Spleen (tissue), 13 donors: Measurements from ENCODE around the gene KLHL26. TPM values are rescaled to one million over a fixed set of nuclear protein-coding genes. Genes with fewer than 3 reads are reported as not detected.
A peak's percentile ranks its signal among the peaks of the same experiment; 100 is the strongest.

Experiments
- DNase-seq: peaks from one replicate; pipeline ENCODE4 v3.0.0-alpha.2; 2020
- H3K27ac ChIP-seq, 8 donors: fragments of 200-600 bp; sonication (generic) in 7 of 8; 1 replicate in 4 of 8; 2 replicates in 4 of 8; pipeline versions ENCODE4 v1.5.0 to v1.8.0; 2016 to 2021; ENCODE audit warnings: inconsistent platforms in 4 of 8, mild to moderate bottlenecking in 4 of 8, moderate library complexity in 1 of 8
- H3K27me3 ChIP-seq, 7 donors: fragments of 200-600 bp; sonication (generic) in 6 of 7; replicated peaks in 1 of 7; 1 replicate in 4 of 7; 2 replicates in 3 of 7; pipeline versions ENCODE4 v1.5.0 to v1.8.0; 2016 to 2021; ENCODE audit warnings: inconsistent platforms in 3 of 7, mild to moderate bottlenecking in 1 of 7
- H3K36me3 ChIP-seq, 6 donors: fragments of 200-600 bp; sonication (generic) in 5 of 6; 1 replicate in 4 of 6; 2 replicates in 2 of 6; pipeline versions ENCODE4 v1.5.0 to v1.8.0; 2016 to 2021; ENCODE audit warnings: inconsistent platforms in 2 of 6
- H3K4me1 ChIP-seq, 6 donors: fragments of 200-600 bp; sonication (generic) in 5 of 6; 1 replicate in 3 of 6; 2 replicates in 3 of 6; pipeline versions ENCODE4 v1.5.0 to v1.8.0; 2016 to 2021; ENCODE audit warnings: inconsistent platforms in 3 of 6
- H3K4me3 ChIP-seq, 8 donors: fragments of 200-600 bp; sonication (generic) in 7 of 8; 1 replicate in 4 of 8; 2 replicates in 4 of 8; pipeline versions ENCODE4 v1.5.0 to v1.8.0; 2016 to 2021; ENCODE audit warnings: inconsistent platforms in 4 of 8, mild to moderate bottlenecking in 4 of 8, moderate library complexity in 2 of 8
- H3K9me3 ChIP-seq, 8 donors: fragments of 200-600 bp; sonication (generic) in 7 of 8; 1 replicate in 4 of 8; 2 replicates in 4 of 8; pipeline versions ENCODE4 v1.5.0 to v1.8.0; 2016 to 2021; ENCODE audit warnings: inconsistent platforms in 4 of 8
- POLR2A ChIP-seq, 3 donors: fragments of 450-650 bp; IDR thresholded peaks; one replicate each; pipeline ENCODE4 v1.5.1; 2017; ENCODE audit warnings: antibody characterized with exemption in 3 of 3, mild to moderate bottlenecking in 1 of 3
- POLR2AphosphoS5 ChIP-seq, 3 donors: sonication (generic); formaldehyde crosslinking; IDR thresholded peaks; one replicate each; pipeline ENCODE4 v1.5.1; 2017; ENCODE audit warnings: antibody characterized with exemption in 3 of 3
- WGBS, 5 donors: extraction: QIAGEN DNeasy Blood & Tissue Kit in 3 of 5; methylation state at CpG; one replicate each; pipeline versions ENCODE4 v1.1.5 to v1.1.7; 2013 to 2018; 5-methylcytosine and 5-hydroxymethylcytosine counted together
- intact Hi-C: fragments of 100-400 bp; cut with DNase I; formaldehyde crosslinking; loops from one replicate; pipeline ENCODE4 v1.15.0; 2023; ENCODE audit warnings: low total_unique reads
- long read RNA-seq, 2 donors: transcript quantifications; one replicate each; lab custom pipeline, GENCODE V29; 2026
- polyA plus RNA-seq, 3 donors: library from polyadenylated mRNA; stranded (reverse); fragments of 200-250 nt; gene quantifications; one replicate each; pipeline ENCODE4 v1.2.1, GENCODE V29; 2013
- total RNA-seq, 7 donors: library from RNA; depleted of rRNA in 3 of 7; stranded (reverse); fragments of >200 nt in 3 of 7; fragmentation: NEBNext Ultra II Directional in 4 of 7; extraction: Animal tissue kit (Norgen Biotek cat#: 25700) in 4 of 7; gene quantifications; one replicate each; pipeline versions ENCODE4 v1.1.0 to v1.2.1, GENCODE V29; 2016 to 2021
- TF ChIP-seq, protein P1 (sequence below), 11 experiments: fragments of 200-600 bp in 7 of 11; fragments of 450-650 bp in 4 of 11; sonication (generic) in 4 of 11; IDR thresholded peaks in 8 of 11; conservative IDR thresholded peaks in 3 of 11; 1 replicate in 7 of 11; 2 replicates in 4 of 11; pipeline versions ENCODE4 v1.4.0 to v1.8.0; 2016 to 2021; ENCODE audit warnings: antibody characterized with exemption in 11 of 11, inconsistent platforms in 4 of 11, mild to moderate bottlenecking in 1 of 11
- donor health status: healthy with polysubstance abuse.
- donor health status: DM: no; HTN: no; CAD: no; lungs with moderate emphysema.
- donor health status: DM: no; HTN: no; CAD: no.
- donor health status: Bipolar disorder and iron deficiency.
- donor health status: healthy.
- donor health status: DM: no; HTN: no; CAD: no.
- donor health status: DM: yes; HTN: yes; CAD: no.

The KLHL26 gene, protein sequence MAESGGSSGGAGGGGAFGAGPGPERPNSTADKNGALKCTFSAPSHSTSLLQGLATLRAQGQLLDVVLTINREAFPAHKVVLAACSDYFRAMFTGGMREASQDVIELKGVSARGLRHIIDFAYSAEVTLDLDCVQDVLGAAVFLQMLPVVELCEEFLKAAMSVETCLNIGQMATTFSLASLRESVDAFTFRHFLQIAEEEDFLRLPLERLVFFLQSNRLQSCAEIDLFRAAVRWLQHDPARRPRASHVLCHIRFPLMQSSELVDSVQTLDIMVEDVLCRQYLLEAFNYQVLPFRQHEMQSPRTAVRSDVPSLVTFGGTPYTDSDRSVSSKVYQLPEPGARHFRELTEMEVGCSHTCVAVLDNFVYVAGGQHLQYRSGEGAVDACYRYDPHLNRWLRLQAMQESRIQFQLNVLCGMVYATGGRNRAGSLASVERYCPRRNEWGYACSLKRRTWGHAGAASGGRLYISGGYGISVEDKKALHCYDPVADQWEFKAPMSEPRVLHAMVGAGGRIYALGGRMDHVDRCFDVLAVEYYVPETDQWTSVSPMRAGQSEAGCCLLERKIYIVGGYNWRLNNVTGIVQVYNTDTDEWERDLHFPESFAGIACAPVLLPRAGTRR
- total RNA-seq (10 to 100 TPM in 4 of 7 donors, 1 to 10 TPM in 3; 4.4 to 23.1 (median 10.3) TPM), polyA plus RNA-seq (1 to 10 TPM; 1.7 to 3.5 (median 2.2) TPM)
- long read RNA-seq, donor 1, full-length matches to known transcripts: 2 of 2 reads
- long read RNA-seq, donor 1, partial matches to known transcripts: 0 of 2 reads
- long read RNA-seq, donor 1, other reads (novel, unspliced or antisense): 0 of 2 reads
- long read RNA-seq, donor 2, full-length matches to known transcripts: 2 of 2 reads
- long read RNA-seq, donor 2, partial matches to known transcripts: 0 of 2 reads
- long read RNA-seq, donor 2, other reads (novel, unspliced or antisense): 0 of 2 reads

DNA sequence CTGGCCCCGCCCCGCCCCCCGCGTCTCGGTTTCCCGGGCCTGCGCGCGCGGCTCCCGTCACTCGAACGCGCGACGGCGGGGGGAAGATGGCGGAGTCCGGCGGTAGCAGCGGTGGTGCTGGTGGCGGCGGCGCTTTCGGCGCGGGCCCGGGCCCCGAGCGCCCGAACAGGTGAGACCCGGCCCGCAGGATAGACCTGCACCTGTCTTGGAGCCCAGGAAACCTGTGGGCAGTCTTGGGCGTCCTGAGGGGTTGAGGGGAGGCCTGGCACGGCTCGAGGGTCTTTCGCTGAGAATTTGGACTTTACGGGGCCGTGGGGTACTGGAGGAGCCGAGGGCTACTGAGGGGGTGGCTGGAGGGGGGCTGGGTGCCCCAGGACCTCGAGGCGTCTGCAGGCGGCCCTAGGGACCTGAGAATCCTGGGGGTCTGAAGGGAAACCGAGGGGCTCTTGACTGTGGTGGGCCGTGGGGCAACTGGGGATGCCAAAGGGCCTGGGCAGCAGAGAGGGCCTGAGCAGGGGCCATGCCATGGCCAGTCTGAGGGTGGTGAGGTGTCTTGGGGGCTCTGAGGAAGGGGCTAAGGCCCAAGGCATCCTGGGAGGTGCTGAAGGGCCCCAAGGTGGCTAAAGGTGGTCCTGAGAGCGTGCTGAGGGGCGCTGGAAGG lies at the start of gene KLHL26:
TSS of gene KLHL26 (plus strand) at position 60 of the 661 bp plus-strand sequence. CDS start at position 87, 27 bp downstream.
- DNase-seq: no peak
- Histone ChIP-seq H3K4me3 (peak within 1 kb of the TSS; percentile 55 to 89 (median 72)), H3K4me1 (peaks cover 0 to 35% (median 28%) of the 10 kb centered on the region in 6 donors), H3K9me3 (no peaks in the 10 kb centered on the region), H3K27ac (peak within 1 kb of the TSS; percentile 51 to 90 (median 83)), H3K27me3 (peaks cover 0 to 10% (median 0%) of the 10 kb centered on the region in 7 donors), H3K36me3 (peaks cover 0 to 8% (median 0%) of the 10 kb centered on the region in 6 donors)
- TF ChIP-seq POLR2AphosphoS5 (IDR thresholded peaks at IDR 0.05) (peak; percentile 89 to 92 (median 89)), POLR2A (IDR thresholded peaks at IDR 0.05) (peak in 1 of 3 donors; percentile 40)
- TF ChIP-seq, protein P1, sequence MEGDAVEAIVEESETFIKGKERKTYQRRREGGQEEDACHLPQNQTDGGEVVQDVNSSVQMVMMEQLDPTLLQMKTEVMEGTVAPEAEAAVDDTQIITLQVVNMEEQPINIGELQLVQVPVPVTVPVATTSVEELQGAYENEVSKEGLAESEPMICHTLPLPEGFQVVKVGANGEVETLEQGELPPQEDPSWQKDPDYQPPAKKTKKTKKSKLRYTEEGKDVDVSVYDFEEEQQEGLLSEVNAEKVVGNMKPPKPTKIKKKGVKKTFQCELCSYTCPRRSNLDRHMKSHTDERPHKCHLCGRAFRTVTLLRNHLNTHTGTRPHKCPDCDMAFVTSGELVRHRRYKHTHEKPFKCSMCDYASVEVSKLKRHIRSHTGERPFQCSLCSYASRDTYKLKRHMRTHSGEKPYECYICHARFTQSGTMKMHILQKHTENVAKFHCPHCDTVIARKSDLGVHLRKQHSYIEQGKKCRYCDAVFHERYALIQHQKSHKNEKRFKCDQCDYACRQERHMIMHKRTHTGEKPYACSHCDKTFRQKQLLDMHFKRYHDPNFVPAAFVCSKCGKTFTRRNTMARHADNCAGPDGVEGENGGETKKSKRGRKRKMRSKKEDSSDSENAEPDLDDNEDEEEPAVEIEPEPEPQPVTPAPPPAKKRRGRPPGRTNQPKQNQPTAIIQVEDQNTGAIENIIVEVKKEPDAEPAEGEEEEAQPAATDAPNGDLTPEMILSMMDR (IDR thresholded peaks at IDR 0.05 in 8 of 11, conservative IDR thresholded peaks at IDR 0.05 in 3 of 11): no peak
- intact Hi-C loops: no loop called here
- WGBS, 5 donors: 4 to 6% (median 5%) methylated on average over 29 to 47 of the region's 47 CpGs

DNA sequence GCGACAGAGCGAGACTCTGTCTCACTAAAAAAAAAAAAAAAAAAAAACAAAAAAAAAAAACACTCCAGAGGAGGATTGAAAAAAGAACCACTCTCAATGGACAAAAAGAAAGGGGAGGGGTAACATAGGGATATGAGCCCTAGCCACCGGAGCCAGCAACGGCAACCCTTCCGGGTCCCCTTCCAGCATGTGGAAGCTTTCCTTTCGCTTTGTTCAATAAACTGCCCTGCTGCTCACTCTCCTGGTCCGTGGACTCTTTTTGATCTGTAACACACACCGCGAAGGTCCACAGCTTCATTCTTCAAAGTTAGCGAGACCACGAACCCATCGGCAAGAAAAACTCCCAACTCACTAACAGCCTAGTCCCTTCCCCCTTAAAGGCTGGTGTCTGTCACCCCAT lies 49.3 kb upstream of the KLHL26 start:
- intact Hi-C loops: no loop called here

DNA sequence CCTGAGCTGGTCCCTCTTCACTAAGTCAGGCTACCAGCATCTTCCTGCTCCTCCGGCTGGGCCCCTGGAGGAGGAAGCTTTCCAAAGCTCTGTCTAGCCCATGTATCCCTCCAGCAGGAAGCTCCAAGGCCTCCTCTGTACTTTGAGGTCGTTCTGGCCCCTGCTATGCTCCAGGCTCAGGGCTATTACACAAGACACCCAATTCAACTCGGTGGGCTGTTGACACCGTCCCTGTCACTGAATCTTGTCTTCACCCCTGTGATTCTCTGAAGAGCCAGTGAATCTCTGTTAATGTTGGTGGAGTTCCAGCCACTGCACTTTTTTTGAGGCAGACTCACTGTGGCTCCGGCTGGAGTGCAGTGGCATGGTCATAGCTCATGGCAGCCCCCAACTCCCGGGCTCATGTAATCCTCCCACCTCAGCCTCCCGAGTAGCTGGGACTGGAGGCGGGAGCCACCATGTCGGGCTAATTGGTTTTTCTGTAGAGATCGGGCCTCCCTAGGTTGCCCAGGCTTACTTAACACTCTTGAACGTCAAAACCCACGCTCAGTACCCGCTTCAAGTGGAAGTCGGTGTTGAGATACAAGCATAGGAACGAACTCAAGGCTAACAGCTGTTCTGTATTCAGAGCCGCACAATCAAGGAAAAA lies 48.7 kb upstream of the KLHL26 start:
- no peak for DNase-seq
- Histone ChIP-seq H3K9me3 (no peaks in the 10 kb centered on the region), H3K27me3 (no peaks in the 10 kb centered on the region), H3K27ac (peak overlapping the region; percentile 89 to 96 (median 92)), H3K4me3 (peak overlapping the region; percentile 77 to 98 (median 94)), H3K4me1 (peaks cover 18 to 51% (median 34%) of the 10 kb centered on the region in 6 donors), H3K36me3 (peaks cover 0 to 23% (median 13%) of the 10 kb centered on the region in 6 donors)
- intact Hi-C loops: no loop called here
- no peak for TF ChIP-seq POLR2A (IDR thresholded peaks at IDR 0.05)
- WGBS, 5 donors: 18 to 32% (median 27%) methylated on average over 16 of the region's 16 CpGs

More for the DNA sequence above, 49.3 kb upstream of the KLHL26 start:
- H3K9me3 ChIP-seq: no peaks in the 10 kb centered on the region
- no peaks in the 10 kb centered on the region for H3K27me3 ChIP-seq
- WGBS, 5 donors: 87 to 94% (median 88%) methylated on average over 10 to 12 of the region's 12 CpGs
- H3K27ac ChIP-seq: peak overlapping the region in 6 of 8 donors; percentile 89 to 96 (median 92)
- peak overlapping the region in 2 of 8 donors; percentile 85 to 94 for H3K4me3 ChIP-seq
- peaks cover 18 to 51% (median 34%) of the 10 kb centered on the region in 6 donors for H3K4me1 ChIP-seq
- H3K36me3 ChIP-seq: peaks cover 0 to 23% (median 13%) of the 10 kb centered on the region in 6 donors
- DNase-seq: no peak
- no peak for TF ChIP-seq POLR2AphosphoS5 (IDR thresholded peaks at IDR 0.05)
- TF ChIP-seq, protein P1 (IDR thresholded peaks at IDR 0.05 in 8 of 11, conservative IDR thresholded peaks at IDR 0.05 in 3 of 11): no peak
- no peak for TF ChIP-seq POLR2A (IDR thresholded peaks at IDR 0.05)
